NK-92 (cell line): ENCODE results near the gene MTMR4.
A peak's percentile ranks its signal among the peaks of the same experiment; 100 is the strongest.
"Not testable (repeated sequence)": the region's sequence is repeated elsewhere in the genome, so short reads cannot be mapped to it uniquely, and the experiment has no call there.

ENCODE experiments used
- DNase-seq: peaks from one replicate; lab custom pipeline; 2025; ENCODE audit not compliant: unreplicated experiment; lab: John Stamatoyannopoulos, UW

MTMR4 gene

DNA sequence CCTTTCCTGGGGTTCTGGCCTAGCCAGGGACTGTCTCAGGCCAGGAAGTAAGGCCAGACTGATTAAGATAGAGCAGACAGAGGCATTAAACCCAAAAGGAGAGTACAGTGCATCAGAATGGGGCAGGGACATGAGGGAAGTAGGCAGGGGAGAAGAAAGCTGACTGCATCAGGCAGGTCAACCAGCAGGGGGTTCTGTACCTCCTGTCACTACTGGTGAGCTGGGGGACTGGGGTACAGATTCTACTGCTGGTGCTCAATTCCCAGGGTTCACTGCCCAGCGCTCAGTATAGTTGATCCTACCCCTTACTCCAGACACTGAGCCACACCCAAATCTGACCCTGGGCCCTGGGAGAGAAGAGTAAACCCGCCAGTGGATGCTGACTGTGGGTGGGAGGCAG lies 12.9 kb upstream of the MTMR4 start:
- no peak for DNase-seq

DNA sequence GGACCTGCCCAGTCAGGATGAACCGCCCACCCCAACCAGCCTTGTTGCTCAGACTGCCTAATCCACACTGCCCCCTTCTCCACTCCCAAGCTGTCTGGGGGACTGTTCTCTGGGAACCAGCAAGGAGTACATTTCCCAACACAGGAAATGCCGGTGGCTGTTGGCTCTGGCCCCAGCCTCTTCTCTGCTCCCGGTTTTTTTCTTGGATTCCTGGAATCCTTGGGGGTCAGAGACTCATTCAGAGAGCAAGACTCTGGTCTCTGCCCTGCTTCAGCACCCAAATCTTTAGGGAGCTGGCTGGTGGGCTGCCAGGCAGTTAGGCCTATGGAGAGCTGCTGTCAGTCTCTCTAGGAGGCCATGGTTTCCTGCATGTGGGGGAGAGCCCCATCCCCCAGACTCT lies 10.8 kb upstream of the MTMR4 start:
- DNase-seq = no peak

DNA sequence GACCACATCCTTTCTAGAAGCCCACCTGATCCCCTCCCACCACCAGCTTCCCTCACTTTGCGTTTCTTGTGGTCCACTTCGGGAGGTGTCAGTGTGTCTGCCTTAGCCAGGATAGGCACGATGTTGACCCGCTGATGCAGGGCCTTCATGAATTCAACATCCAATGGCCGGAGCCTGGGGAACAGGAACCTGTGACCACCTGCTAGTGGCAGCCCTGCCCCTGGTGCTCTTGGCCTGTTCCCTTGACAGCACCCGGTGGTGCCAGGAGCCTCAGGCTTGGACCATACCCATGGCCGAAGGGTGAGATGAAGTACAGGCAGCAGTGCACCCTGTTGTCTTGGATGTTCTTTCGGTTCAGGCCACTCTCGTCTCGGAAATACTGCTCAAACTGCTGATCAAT lies 7.2 kb upstream of the MTMR4 start:
- no peak for DNase-seq

DNA sequence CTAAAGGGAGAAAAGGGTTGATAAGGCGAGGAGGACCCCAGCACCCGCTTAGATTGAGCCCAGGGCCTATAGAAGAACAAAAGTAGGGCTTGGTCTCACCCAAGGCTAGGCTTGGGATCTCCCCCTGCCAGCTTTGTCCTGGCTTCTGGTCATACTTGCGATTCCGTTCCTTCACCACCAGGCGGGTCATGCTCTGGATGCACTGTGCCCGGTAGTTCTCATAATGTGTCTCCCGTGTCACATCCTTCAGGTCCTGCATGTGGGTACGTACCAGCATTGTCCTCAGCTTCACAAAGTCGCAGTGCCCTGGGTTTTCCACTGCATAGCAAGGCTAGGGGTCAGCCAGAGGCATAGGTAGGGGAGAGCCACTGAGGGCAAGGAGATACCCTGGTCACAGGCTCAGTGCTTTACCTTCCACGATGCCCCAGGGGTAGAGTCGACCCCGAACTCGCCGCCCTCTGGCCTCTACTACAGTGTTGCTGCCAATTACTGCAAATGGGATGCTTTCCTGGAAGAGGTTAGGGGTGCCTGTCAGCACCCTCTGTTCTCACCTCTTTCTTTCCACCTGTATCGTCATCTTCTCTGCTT lies 6.5 kb upstream of the MTMR4 start:
- no peak for DNase-seq

DNA sequence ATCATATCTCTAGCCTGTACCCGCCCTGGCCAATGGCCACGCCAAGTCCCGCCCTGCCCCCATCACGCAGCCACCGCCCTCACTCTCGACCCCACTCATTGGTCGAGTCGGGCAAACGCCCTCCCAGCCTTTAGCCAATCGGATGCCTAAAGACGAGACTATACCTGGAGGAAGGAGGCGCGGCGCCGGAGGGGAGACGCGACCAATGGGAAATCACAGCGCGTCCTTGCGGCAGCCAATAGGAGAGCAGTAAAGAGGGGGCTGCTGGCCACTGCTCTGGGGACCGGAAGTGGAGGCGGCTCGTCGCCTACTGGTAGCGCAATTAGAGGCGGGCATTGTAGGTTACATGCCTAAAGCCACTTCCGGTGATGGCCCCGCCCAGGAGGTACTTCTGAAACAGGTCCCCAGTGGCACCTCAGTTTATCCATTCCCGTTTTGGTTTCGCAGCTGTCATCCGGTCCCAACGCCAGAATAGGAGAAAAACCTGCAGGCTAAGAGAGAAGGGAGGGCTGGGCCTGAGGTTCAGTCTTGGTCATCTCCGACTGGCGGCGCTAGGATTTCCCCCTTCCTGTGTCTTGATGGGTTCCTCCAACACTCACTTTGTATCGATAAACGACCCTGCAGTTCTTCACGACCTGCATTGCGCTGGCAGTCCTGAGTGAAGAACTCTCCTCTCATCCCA lies 3.6 kb upstream of the MTMR4 start:
- peak; percentile 99 for DNase-seq

DNA sequence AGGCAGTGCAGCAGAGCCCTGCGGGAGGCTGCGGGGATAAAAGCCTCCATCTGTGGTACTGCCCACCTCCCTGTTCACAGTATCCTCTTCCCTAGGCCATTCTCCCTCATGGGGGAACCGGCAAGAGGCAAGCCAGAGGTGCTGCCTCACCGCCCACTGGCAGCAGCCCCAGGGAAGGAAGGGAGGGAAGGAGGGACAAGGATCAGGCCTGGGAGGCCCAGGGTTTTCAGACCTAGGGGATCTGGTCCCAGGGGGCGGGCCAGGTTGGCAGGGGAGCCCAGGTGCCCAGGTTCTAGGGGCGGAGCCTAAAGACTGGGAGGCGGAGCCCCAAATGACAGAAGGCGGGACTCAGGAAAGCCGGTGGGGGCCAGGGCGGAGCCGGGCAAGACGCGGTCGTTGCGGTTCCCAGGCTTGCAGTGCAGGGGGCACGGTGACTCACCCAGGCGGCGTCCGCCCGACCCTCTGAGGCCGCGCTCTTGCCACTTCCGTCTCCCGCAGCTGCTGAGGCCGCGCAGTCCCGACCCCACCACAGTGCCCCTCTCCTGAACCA lies 3.0 kb upstream of the MTMR4 start:
- no peak for DNase-seq

DNA sequence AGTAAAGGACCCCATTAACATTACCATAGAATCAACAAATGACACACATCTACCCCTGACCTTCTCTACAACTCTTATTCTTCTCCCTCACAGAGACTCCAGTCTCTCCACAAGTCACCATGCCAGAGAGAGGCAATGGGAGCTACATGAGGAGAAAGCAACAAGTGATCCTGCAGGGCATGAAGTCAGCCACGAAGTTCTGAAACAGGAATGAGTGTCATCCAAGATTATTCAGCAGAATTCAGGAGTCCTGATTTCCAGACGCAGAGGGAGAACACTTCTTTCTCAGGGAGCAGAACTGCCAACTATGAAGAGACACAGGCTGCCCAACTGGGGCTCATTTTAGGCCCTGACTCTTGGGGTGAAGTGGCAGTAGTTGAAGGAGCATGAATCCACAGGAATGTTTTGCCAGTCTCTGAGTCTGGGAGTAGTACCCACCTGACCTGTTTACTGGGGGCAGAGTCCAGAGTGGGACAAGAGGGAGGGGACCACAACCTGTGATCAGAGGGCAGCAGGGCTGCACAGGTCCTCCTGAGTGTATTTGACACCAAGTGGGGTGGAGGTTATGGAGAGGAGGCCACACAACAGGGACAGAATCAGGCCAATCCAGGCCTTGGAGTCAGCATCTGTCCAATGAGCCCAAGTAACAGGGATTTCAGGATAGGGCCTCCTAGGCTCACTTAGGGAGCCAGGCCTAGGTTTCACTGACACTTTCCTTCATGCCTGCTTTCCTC lies 2.4 kb upstream of the MTMR4 start:
- no peak for DNase-seq

DNA sequence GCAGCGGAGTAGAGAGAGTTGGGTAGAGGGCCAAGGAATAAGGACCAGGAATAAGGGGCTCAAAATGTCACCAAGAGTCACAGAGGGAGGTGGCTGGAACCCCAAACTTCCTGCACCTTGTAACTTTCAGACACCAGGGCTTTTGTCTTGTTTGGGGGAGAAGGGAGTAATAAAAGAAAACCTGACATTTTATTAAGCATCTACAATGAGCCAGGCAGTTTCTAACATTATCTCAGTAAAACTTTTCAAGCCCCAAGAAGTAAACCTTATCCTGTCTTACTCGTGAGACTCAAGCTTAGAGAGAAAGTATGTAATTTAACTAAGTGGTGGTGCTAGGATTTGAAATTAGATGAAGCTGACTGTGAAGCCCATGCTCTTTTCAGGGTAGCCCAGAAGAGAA lies 848 bp upstream of the MTMR4 start:
- DNase-seq = no peak

DNA sequence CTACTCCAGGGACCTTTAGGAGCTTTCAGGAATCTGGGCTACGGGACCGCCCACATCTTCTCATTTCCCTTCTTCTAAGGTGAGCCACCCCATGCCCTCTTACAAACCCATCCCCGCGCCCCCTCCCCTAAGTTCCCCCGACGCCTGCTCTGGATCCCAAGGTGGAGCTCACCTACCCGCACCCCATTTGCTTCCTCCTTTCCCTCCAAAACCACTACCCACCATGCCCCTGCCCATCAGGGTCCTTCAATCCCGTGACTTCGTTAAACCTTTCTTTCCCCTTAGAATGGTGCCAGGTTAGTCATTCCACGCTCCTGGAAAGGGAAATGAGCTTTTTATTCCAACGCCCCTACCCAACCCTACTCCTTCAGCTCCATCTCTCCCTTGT lies 326 bp upstream of the MTMR4 start:
- no peak for DNase-seq

DNA sequence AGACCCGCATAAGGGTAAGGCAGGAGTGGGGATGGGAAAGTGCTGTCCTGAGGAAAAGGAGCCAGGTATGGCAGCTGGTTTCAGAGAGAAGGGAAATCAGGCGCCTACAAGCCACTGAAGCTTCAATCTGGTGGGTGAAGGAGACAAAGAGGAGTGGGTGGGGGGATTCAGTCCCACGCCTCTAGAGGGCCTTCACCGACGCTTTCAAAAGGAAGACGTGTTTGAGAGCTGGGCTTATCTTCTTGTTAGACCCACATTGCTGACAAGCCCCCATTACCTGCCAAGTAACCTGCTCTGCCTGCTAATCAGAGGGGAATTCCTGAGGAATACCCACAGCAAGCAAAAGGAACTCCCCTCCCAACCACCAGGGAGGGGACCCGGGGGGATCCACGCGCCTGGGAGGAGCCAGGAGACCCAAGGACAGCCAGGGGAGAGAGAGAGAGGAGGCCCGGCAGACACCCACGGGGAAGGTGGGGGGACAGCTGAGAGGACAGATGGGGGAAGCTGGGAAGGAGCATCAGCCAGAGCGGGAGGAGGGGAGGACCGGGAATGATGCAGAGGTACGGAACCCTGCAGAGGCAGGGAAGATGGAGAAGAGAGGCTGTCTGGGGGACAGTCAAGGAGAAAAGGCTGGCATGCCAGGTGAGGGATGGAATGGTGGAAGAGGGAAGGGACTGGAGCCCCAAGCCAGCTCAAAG lies 1.0 kb downstream of the MTMR4 start:
- no peak for DNase-seq

DNA sequence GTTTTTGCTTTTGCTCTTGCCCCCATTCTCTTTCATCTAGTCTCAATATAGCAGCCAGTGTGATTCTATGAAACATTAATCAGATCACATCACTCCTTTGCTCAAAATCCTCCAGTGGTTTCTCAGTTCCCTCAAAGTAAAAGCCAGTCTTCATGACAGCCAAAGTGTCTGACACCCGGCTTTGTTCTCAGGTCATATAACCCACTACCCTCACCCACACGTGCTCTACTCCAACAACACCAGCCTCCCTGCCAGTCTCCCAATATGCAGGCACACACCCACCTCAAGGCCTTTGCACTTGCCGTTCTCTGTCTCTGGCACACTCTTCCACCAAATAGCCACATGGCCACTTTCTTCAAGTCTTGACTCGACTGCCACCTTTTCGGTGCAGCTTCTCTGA lies 4.4 kb downstream of the MTMR4 start:
- no peak for DNase-seq

DNA sequence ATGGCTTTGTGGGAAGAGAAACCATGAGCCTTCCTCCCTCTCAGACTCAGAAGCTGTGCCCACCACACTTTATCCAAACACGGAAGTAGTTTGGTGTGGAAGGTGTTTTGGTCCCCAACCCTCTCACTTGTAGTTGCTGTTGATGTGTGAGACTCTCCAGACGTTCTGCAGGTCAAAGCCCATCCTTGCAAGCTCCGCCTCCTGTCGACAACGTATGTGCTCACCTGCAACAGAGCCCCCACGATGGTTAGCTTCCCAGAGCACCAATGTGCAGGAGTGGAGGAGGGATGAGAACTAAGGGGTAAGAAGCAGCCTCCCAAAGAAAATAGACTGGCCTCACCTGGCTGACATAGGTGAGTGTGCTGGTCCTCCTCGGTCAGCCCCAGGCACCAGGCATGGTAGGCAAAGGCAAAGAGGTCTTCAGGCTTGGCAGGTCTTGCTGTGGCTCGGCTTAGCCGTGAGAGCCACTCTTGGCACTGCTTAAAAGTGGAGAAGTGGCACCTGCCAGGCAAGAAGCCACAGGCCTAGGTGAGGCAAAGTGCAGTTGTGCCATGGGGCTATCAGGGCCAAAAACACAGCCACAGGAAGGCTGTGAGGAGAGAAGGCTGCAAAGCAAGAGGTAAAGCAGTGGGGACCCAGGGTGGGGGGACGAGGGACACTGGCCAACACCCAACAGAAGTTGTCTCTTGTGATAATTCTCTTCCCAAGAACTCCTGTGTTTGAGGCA lies 5.9 kb downstream of the MTMR4 start:
- no peak for DNase-seq

DNA sequence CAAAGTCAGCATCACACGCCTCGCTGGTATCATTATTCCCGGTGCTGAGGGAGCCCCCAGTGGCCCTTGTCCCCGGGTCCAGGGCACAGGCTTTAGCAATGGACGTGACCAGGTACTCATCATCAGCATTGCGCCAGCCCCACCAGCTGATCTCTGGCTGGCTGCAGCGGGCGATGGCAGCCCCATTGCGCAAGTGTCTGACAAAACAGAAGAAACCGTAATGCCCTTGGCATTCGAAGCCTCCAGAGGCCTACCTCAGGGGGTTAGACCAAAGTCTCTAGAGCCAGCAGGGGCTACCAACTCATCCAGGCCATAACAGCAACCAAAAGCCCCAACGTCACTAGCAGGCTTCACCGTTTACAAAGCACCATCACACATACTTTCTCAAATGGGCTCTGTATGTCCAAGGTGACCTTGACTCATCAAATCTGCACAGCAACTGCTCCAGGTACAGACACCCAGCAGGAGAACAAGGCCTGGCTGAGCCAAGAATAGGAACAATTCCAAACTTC lies 7.3 kb downstream of the MTMR4 start:
- no peak for DNase-seq

DNA sequence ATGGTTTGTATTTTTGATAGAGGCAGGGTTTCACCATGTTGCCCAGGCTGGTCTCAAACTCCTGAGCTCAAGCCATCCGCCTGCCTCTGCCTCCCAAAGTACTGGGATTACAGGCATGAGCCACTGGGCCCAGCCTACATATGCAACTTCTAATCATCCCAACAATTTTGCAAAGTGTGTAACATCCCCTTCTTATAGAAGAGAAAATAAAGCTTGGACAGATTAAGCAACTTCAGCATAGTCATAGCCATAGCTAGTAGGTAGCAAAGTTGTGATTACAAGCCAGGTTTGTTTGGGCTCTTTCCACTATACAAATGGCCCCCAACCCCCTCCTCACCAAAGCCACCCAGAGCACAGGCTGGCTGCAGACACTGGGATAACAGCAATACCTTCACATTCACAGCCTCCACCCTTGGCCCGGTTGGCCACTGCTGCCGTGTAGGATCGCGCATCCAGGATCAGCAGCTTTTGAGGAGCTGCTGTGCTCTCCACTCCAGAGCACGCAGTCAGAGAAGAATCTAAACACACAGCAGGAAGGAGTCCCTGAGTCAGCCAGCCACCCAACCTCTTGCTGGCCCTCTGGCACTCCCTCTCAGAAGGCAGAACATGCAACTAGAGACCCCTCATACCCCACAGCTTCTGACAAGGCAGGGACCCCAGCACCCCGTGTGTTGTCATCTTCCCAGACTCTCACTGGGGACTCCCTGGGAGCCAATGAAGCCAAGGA lies 7.9 kb downstream of the MTMR4 start:
- DNase-seq = no peak

DNA sequence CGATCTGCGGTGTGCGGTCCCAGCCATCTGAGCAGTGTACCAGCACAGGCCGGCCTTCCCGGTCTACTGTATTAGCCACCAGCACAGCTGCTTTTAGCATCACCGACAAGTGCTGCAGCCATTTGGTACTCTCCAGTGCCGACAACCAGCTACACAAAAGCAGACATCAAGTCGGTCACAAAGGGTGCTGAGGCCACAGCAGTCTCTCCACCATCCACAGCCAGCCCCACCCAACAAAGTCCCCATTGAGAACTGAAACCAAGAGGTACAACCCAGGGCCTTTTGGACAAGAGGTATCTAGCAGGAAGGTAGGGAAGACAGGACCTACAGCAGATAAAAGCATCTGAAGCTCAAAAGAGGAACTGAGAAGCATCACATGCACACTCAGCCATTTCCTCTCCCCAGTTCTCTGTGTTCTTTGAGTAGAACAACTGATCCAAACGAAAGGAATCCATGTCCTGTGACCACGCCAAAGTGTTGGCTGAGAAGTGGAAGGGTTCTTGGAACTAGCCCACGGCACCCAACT lies 9.5 kb downstream of the MTMR4 start:
- DNase-seq = no peak

DNA sequence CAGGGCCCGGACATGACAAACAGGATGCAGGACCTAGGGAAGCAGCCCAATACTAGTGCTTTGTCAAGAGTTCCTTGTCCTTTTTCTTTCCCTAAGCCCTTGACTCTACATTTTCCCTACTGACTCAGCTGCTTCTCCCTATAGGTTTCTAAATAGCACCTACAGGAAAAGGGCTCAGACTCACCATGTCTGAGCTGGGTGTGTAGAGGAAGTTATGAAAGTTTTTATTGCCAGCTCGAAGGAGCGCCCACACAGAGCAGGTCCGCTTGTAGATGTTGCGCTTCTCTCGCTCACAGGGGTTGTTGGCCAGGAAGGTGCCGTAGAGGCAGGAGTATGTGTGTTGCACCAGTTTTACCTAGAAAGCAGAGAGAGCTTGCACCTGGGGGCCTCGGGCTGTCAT lies 10.6 kb downstream of the MTMR4 start:
- no peak for DNase-seq

DNA sequence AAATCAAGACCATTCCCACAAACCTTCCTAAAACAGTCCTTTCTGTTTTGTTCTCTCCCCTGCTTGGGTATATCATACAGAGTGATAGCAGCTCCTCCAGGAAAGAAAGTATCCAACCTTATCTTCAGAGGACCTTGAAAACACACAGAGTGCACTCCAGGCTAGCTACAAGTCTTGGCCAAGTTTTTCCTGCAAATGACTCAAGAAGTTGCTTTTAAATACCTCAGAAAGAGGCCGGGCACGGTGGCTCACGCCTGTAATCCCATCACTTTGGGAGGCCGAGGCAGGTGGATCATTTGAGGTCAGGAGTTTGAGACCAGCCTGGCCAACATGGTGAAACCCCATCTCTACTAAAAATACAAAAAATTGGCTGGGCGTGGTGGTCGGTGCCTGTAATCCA lies 11.3 kb downstream of the MTMR4 start:
- DNase-seq = not testable (repeated sequence)

DNA sequence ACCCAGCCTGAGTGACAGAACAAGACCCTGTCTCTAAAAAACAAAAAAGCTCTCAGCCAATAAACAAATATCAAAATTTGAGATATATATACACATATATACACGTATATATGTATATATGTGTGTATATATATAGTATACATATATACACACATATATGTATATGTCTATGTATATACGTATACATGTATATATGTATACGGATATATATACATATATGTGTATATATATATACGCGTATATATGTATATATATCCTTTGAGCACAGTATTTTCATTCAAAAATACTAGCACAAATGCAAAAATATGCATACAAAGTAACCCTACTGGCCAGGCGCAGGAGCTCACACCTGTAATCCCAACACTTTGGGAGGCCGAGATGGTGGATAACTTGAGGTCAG lies 13.0 kb downstream of the MTMR4 start:
- DNase-seq = no peak

DNA sequence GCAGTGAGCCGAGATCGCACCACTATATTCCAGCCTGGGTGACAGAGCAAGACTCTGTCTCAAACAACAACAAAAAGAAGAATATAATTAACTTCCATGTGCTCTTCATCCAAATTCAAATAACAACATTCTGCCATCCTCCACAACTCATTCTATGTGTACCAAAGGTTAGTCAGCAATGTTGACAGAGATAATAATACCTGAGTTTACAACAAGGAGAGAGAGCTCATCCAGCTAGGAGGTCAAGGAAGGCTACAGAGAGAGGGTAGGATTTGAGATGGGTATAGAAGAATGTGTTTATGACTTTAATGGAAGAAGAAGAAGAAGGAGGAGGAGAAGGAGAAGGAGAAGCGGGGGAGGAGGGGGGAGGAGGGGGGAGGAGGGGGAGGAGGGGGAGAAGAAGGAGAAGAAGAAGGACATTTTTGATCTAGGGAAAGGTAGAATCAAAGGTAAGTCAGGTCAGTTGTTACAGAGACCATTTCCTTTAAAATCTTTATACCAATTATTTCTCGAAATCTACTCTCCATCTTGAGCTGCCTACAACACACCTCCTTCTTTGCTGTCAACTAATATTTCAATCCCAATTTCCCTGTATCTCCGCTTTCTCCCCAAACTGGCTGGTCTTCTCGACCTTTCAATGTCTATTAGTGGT lies 16.1 kb downstream of the MTMR4 start:
- no peak for DNase-seq
